HG02885 (cell line): Measurements from ENCODE around the gene CEMIP2.
A peak's percentile ranks its signal among the peaks of the same experiment; 100 is the strongest.
"Not testable (repeated sequence)": the region's sequence is repeated elsewhere in the genome, so short reads cannot be mapped to it uniquely, and the experiment has no call there.

ENCODE experiments used
- ATAC-seq: cut with Tn5 transposase; IDR thresholded peaks from one replicate; pipeline ENCODE4 v1.9.1; 2021; ENCODE audit warnings: mild to moderate bottlenecking; ENCODE audit not compliant: unreplicated experiment, poor library complexity

CEMIP2 gene

GRCh38 chr9:71683598-71684235 lies 84.6 kb downstream of the CEMIP2 start:
- no peak for ATAC-seq

DNA sequence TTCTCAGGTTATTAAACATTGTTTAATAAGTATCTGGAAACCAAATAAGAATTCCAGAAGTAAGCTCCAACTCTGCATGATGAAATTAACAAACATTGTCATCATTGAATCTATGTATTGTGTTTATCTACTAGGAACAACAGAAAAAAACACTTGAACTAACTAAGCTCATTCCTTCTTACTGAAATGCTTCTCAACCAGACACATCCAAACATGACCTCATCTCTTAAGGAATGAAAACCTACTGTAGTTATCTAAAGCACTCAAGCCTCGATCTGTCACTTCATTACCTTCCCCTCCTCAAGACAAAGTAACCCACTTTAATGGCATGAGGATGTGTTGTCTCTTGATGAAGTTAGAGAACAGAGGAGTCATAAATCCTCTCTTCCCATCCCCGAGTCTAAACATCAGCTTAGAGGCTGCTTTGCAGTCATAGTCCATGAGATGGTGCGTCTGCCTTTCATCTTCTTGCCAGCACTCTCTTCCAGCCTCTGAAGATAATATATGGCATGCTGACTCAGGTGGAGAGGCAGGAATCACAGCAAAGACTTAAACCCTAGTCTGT lies 86.5 kb downstream of the CEMIP2 start:
- no peak for ATAC-seq

- ATAC-seq = peak; percentile 41
Observed at GRCh38 chr9:71681104-71681707, 87.1 kb downstream of the CEMIP2 start.

DNA sequence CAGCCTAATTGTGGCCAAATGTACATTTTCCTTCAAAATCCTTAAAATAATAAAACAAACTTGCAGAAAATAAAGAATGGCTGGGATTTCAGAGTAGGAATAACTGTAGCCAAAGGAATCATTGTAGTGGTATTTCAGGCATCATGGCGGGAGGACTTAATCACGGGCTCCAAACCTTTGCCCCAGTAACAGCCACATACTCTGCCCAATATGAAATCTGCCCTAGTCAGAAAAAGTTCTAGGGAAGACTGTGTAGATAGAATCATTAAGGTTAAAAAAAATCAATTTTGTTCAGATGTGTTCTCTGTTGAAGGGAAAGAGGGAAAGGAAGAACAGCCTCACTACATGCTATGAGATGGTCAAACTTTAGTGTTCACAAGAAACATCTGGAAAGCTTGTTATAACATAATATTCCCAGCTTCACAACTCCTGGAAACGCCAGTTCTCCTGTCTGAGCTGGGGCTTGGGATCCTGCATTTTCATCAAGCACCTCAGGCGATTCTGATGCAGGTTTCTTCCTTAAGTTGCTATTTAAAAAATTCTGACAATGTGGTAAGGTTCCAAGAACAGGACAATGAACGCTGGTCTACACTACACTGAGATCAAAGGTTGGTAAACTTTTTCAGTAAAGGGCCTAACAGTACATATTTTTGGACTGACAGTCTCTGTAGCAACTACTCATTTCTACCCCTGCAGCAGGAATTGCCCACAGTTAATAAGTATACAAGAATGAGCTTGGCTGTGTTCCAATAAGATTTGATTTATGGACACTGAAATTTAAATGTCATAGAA lies 87.9 kb downstream of the CEMIP2 start:
- ATAC-seq = peak; percentile 42

DNA sequence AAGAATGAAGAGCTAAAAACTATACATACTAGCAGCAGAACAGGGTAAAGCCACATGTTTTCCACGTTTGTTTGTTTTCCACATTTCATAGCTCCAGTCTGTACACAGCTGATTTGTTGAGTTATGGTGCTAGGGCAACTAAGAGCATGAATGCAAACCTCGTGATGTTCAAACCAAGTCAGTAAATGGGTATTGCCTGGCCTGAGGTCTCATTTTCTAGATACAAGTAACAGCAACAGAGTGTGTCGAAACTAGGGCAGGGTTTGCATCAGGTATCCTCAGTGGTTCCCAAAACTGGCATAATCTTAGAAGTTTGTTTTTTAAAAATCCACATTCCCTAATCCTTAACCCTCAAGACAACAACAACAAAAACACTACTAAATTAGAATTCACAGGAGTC lies 89.3 kb downstream of the CEMIP2 start:
- no peak for ATAC-seq

GRCh38 chr9:71677209-71677608 lies 91.1 kb downstream of the CEMIP2 start:
- ATAC-seq = no peak

- ATAC-seq = peak; percentile 34
Observed at GRCh38 chr9:71676460-71676859, 91.9 kb downstream of the CEMIP2 start.

- no peak for ATAC-seq
Observed at GRCh38 chr9:71675857-71676165, 92.5 kb downstream of the CEMIP2 start.

DNA sequence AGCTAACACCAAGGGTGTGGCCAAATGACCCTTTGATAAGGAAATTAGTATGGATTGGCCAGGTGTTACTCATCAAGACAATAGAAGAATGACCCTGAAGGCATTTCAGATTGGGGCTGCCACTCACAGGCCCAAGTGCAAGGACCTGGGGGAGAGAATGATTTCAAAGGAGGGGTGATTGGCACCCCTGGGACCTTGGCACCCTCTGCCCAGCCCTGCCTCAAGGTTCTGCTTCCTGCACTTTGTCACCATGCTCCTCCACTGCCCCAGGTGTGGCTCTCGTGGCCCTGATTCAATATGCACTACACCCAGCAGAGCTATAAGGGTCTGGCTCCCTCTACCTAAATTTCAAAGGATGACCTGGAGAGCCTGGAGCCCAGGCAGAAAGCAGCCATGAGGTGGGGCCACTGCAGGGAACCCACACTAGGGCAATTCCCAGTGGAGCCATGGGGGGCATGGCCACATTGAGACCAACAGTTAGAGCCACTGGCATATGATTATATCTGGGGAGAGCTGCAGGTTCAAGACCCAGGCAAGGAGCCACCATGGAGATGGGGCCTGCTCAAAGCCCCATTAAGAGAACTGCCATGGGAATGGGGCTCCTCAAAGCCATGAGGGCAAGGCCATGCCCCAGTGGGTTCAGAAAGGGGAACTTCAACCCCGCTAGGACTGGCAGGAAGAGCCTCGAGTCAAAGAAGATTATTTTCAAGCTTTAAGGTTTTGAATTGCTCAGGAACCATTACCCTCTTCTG lies 93.0 kb downstream of the CEMIP2 start:
- no peak for ATAC-seq

DNA sequence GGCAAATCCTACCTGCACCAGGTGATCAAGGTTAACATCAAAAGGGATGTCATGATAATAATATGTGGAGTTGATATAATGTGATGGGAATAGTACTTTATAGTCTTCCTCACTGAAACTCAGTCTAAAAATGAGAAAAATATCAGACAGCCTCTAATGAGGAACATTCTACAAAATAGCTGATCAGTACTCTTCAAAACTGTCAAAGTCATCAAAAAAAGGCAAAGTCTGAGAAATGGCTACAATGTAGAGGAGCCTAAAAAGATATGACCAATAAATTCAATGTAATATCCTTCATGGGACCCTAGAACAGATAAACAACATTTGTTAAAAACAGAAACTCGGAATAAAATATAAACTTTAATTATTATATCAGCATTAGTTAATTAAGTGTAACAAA lies 95.7 kb downstream of the CEMIP2 start:
- ATAC-seq = no peak

GRCh38 chr9:71671289-71671688 lies 97.0 kb downstream of the CEMIP2 start:
- ATAC-seq = no peak

DNA sequence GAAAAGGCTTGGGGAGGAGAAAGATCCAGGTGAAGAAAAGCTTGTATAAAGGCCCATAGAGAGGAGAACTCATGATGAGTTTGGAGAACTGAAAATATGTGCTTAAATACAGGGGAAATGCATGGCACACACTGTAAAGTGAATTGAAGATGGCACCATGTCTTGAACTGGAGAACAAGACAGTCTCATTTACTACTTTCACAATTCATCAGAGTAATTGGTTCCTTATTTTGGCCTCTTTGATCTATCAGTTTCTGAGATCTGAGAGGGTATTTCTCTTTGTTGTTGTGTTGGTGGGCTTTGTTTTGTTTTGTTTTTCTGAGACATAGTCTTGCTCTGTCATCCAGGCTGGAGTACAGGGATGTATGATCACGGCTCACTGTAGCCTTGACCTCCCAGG lies 98.2 kb downstream of the CEMIP2 start:
- peak; percentile 59 for ATAC-seq

GRCh38 chr9:71669284-71669995 lies 98.9 kb downstream of the CEMIP2 start:
- no peak for ATAC-seq

DNA sequence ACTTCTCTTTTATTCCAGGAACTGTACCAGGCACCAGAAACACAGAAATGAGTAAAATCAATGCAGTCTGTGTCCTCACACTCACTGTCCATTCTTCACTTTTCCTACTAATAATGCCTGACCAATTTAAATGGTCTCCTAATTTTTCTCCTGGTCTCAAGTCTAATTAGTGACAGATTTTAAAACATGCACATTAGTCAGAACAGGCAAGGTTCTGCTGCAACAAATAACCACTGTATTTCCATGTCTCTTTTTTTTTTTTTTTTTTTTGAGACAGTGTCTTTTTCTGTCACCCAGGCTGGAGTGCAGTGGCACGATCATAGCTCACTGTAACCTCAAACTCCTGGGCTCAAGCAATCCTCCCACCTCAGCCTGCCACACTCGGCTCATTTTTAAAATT lies 99.6 kb downstream of the CEMIP2 start:
- ATAC-seq = no peak

- no peak for ATAC-seq
Observed at GRCh38 chr9:71665247-71665646, 103.1 kb downstream of the CEMIP2 start.

DNA sequence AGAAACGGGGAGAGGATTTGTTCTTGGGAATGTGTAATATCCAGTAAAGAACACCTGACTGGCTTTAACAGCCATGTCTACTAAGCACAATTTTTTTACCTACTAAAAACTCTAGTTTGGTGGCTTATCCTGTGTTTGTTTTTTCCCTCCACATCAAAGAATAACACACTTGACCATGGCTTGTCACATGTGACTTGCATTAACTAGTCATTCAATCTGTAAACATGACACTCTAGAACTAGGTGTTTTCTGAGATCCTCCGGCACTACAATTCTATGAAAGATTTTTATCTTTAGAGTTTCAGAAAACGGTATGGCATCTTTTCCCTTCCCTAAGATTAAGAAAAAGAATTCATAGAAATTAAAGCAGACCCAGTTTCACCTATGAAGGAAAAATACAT lies 103.7 kb downstream of the CEMIP2 start:
- no peak for ATAC-seq

- ATAC-seq = no peak
Observed at GRCh38 chr9:71663931-71664459, 104.3 kb downstream of the CEMIP2 start.

DNA sequence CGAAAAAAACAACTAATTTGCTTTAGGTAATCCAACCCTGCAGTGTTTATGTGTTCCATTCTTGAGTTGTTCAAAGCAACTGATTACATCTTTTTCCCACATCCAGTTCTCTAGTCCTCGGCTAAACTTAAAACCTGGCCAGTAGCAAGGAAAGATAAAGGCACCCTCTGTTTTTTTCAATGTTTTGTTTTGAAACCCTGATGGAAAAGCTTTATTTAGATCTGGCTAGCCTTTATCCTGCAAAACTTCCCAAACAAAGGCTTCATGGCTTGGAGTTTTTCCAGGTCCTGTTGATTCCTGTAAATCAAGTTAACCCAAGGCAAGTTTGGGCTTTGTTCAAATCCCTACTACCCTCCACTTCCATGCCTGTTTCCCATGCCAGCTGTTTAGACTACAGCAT lies 105.1 kb downstream of the CEMIP2 start:
- no peak for ATAC-seq

- no peak for ATAC-seq
Observed at GRCh38 chr9:71662082-71662481, 106.2 kb downstream of the CEMIP2 start.

GRCh38 chr9:71657276-71657675 lies 111.0 kb downstream of the CEMIP2 start:
- not testable (repeated sequence) for ATAC-seq
